Activated CD4-positive, alpha-beta T cell treated with anti-CD3 and anti-CD28 coated beads, Interleukin-2, amount 50 U/mL, for 48 hours (primary cell): ENCODE data around the gene STPG2.
"Not testable (repeated sequence)": the region's sequence is repeated elsewhere in the genome, so short reads cannot be mapped to it uniquely, and the experiment has no call there.

Experiments
- DNase-seq, 2 experiments: peaks; one replicate each; pipeline ENCODE4 v3.0.0-alpha.2; 2020

The STPG2 gene

GRCh38 chr4:97605932-97606331 lies 537.3 kb downstream of the STPG2 start:
- no peak for DNase-seq

- DNase-seq = no peak
These were observed 550.0 kb downstream of the STPG2 start for GRCh38 chr4:97593248-97593647.

- DNase-seq = no peak
These were observed 553.0 kb downstream of the STPG2 start for GRCh38 chr4:97590266-97590665.

GRCh38 chr4:97589481-97590196 lies 553.6 kb downstream of the STPG2 start:
- DNase-seq = no peak

GRCh38 chr4:97587912-97588311 lies 555.4 kb downstream of the STPG2 start:
- DNase-seq = no peak

GRCh38 chr4:97585274-97585673 lies 558.0 kb downstream of the STPG2 start:
- DNase-seq = no peak

GRCh38 chr4:97582890-97583289 lies 560.4 kb downstream of the STPG2 start:
- no peak for DNase-seq

GRCh38 chr4:97577004-97577403 lies 566.3 kb downstream of the STPG2 start:
- DNase-seq = no peak

GRCh38 chr4:97560009-97560408 lies 583.3 kb downstream of the STPG2 start:
- no peak for DNase-seq

- no peak for DNase-seq
These were observed 585.0 kb downstream of the STPG2 start for GRCh38 chr4:97558204-97558778.

- DNase-seq = not testable (repeated sequence)
These were observed 592.6 kb downstream of the STPG2 start for GRCh38 chr4:97550637-97551036.

GRCh38 chr4:97548943-97549583 lies 594.2 kb downstream of the STPG2 start:
- DNase-seq = no peak

GRCh38 chr4:97548186-97548585 lies 595.1 kb downstream of the STPG2 start:
- no peak for DNase-seq

GRCh38 chr4:97531351-97531750 lies 611.9 kb downstream of the STPG2 start:
- no peak for DNase-seq

- no peak for DNase-seq
These were observed 612.6 kb downstream of the STPG2 start for GRCh38 chr4:97530676-97531075.

- no peak for DNase-seq
These were observed 618.0 kb downstream of the STPG2 start for GRCh38 chr4:97525236-97525635.

GRCh38 chr4:97517939-97518338 lies 625.3 kb downstream of the STPG2 start:
- no peak for DNase-seq

GRCh38 chr4:97513917-97514316 lies 629.4 kb downstream of the STPG2 start:
- no peak for DNase-seq
